GM12875 (cell line): ENCODE measurements around the gene EED.
A peak's percentile ranks its signal among the peaks of the same experiment; 100 is the strongest.

Experiments
- H3K4me3 ChIP-seq: one replicate; pipeline ENCODE4 v1.5.1; 2011; ENCODE audit warnings: low read depth, low read length, control low read depth
- CTCF ChIP-seq: IDR thresholded peaks from 2 replicates; pipeline ENCODE4 v1.5.1; 2011; ENCODE audit warnings: low read depth, mild to moderate bottlenecking, control low read depth, inconsistent platforms, low read length, moderate library complexity, borderline replicate concordance; ENCODE audit not compliant: insufficient read depth

Gene EED

GRCh38 chr11:86241956-86242535 is 2.5 kb upstream of the EED start:
- TF ChIP-seq CTCF, result no peak
- H3K4me3 ChIP-seq, result no peak overlapping the region

GRCh38 chr11:86243396-86243795 is 1.2 kb upstream of the EED start:
- TF ChIP-seq CTCF, result no peak
- no peak overlapping the region for H3K4me3 ChIP-seq

GRCh38 chr11:86244063-86244521 is 461 bp upstream of the EED start:
- TF ChIP-seq CTCF, result no peak
- H3K4me3 ChIP-seq, result peak overlapping the region; percentile 97

- no peak for TF ChIP-seq CTCF
- H3K4me3 ChIP-seq, result peak overlapping the region; percentile 97
Measured at GRCh38 chr11:86245369-86246292, 1.1 kb downstream of the EED start.

GRCh38 chr11:86246293-86246675 is 1.7 kb downstream of the EED start:
- peak overlapping the region; percentile 97 for H3K4me3 ChIP-seq
- no peak for TF ChIP-seq CTCF

GRCh38 chr11:86247608-86248007 is 3.1 kb downstream of the EED start:
- no peak for TF ChIP-seq CTCF
- no peak overlapping the region for H3K4me3 ChIP-seq

GRCh38 chr11:86248609-86249008 is 4.1 kb downstream of the EED start:
- TF ChIP-seq CTCF, result no peak
- H3K4me3 ChIP-seq, result no peak overlapping the region
